ENCODE data around the gene LAMA2.

The LAMA2 gene

DNA sequence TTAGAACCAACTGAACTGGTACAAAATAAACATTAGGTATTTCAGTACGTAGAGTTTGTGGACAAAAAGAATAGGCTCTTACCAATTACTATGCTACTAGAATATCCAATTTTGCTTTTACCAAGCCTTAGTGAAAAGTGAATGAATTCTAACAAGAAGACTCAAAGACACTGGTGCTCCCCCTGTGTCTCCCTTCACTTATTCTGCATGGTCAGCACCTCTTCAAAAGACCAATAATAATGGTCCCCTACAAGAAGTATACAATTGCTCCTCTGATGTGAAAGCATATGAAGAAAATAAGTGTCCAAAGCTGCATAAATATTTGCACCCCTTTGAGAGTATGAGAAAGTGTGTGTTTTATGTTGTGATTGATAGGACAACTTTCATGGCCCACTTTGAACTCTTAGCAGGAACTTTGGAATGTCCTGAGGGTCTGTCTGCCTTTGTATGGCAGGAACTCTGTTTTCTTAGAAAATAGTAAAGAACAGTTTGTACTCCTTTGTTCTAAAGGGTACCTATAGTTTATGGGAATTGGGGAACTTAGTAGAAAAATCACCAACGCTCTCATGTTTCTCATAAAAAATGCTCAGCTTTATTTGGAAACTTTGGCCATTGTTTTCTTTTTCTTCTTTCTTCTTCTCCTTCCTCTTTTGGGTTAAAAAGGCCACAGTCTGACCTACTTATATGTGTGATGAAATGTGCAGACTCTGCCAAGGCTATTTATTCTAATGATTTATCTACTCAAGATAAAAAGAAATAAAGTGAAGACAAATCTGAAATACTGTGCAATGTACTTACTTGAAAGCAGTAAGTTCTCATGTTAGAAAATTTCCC, 352.4 kb downstream of the LAMA2 start:
- DNase-seq = no peak

- no peak for DNase-seq
Observed at GRCh38 chr6:129236001-129236517, 353.1 kb downstream of the LAMA2 start.

DNA sequence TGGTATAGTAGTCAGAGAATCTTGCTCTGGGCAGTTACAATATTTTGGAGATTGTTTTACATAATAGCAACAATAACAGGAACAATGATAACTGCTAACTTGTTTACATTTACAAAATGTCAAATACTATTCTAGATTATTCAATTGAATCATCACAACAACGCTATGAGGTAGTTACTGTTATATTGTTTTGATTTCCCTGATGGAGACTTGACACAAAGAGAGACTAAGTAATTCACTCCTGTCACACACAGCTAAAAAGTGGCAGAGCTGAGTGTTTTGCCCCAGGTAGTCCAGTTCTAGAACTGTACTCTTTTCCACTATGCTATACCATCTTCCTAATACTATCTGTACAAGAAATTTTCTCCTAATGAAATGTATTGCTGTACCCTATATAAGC, 356.1 kb downstream of the LAMA2 start:
- DNase-seq = no peak

DNA sequence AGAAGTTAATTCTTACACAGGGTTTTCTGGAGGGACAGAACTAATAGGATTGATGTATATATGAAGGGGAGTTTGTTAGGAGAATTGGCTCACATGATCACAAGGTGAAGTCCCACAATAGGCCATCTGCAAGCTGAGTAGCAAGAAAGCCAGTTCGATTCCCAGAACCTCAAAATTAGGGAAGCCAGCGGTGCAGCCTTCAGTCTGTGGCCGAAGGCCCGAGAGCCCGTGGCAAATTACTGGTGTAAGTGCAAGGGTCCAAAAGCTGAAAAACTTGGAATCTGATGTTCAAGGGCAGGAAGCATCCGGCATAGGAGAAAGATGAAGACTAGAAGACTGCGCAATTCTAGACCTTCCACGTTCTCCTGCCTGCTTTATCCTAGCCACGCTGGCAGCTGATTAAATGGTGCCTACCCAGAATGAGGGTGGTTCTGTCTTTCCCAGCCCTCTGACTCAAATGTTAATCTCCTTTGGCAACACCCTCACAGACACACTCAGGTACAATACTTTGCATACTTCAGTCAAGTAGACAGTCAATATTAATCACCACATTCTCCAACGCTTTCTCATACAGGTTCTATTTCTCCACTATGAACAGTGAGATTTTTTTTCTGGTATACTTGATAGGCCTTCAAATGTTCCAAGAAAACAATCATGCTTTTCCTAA, 357.0 kb downstream of the LAMA2 start:
- no peak for DNase-seq

- DNase-seq = no peak
Observed at GRCh38 chr6:129240492-129240853, 357.5 kb downstream of the LAMA2 start.

DNA sequence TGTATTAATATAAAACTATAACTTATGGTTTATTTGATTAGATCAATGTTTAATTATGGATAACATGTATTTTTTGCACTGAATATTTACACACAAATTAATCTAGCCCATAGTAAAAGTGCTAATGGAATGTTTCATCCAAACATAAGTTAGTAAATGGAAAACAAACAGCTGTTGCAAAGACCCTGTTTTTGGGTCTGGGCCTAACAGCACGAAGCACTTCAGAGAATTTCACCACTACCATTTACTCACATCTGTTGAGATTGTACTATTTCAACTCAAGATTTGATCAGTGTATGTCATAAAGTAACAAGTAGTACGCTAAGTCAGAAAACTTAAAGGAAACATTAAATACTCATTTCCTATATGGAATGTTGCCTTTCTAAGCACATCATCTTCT, 359.6 kb downstream of the LAMA2 start:
- no peak for DNase-seq

- DNase-seq = no peak
Observed at GRCh38 chr6:129243377-129243776, 360.4 kb downstream of the LAMA2 start.

GRCh38 chr6:129248946-129249345, 366.0 kb downstream of the LAMA2 start:
- no peak for DNase-seq

DNA sequence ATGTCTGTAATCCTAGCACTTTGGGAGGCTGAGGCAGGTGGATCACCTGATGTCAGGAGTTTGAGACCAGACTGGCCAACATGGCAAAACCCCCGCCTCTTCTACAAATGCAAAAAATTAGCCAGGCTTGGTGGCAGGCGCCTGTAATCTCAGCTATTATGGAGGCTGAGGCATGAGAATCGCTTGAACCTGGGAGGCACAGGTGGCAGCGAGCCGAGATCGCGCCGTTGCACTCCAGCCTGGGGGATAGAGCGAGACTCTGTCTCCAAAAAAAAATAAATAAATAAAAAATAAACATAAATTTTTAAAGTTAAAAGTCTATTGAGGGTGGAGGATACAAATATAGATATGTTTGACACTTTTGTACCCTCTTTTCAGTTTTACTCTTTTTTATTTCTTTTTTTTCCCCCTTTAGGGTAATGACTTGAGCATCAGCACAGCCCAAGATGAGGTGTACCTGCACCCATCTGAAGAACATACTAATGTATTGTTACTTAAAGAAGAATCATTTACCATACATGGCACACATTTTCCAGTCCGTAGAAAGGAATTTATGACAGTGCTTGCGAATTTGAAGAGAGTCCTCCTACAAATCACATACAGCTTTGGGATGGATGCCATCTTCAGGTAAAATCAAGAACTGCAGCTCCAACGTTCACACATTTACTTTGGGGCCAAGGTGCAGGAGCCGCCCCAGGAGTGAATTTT, 368.9 kb downstream of the LAMA2 start:
- DNase-seq = peak; percentile 10

DNA sequence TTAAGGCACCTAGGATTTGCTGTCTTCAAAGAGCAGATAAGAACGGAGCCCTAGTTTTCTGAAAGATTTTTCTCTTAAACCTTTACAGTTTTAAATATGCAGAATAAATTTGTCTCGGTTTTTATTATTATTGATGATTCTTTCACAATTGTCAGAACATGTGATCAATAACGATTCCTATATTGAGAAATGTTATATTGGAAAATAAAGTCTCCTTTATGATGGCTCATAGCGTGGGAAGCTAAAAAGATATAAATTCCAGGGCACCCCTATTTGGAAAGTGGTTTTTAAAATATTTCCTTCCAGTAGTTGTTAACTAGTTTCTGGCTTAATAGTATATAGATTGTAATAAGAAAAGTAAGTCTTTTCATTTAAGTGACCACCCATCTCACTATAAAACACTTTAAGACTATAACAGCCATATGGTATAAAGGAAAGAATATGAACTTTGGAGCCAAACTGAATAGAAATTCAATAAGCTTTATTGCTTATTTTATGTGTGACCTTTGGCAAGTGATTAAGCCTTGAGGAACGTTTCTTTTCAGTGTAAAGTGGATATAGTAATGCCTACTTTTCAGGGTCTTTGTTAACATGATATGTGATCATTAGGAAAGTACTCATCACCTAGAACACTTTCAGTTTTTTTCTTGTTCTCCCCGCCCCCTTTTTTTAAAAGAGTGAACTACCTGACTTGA, 369.6 kb downstream of the LAMA2 start:
- no peak for DNase-seq

- no peak for DNase-seq
Observed at GRCh38 chr6:129253242-129253641, 370.3 kb downstream of the LAMA2 start.

GRCh38 chr6:129253727-129254126, 370.8 kb downstream of the LAMA2 start:
- DNase-seq = no peak

- DNase-seq = no peak
Observed at GRCh38 chr6:129257196-129257595, 374.3 kb downstream of the LAMA2 start.

DNA sequence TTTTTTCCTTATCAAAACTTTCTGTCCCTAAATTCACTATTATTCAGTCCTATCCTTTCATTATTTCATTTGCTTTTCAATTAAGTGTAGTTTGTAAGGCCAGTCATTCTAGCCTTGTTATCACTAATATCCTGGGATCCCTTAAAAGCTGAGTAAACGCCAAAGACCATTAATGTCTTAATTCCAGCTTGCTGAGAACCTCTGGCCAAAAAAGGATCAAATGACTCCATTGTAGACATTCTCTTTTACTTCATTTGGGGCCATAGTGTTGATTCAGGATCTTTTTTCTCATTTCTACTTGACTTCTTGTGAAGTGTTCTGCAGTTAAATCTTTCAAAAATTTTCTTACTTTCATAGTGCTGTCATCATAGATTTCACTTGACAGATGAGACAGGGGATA, 379.7 kb downstream of the LAMA2 start:
- no peak for DNase-seq

- no peak for DNase-seq
Observed at GRCh38 chr6:129263176-129263575, 380.2 kb downstream of the LAMA2 start.

DNA sequence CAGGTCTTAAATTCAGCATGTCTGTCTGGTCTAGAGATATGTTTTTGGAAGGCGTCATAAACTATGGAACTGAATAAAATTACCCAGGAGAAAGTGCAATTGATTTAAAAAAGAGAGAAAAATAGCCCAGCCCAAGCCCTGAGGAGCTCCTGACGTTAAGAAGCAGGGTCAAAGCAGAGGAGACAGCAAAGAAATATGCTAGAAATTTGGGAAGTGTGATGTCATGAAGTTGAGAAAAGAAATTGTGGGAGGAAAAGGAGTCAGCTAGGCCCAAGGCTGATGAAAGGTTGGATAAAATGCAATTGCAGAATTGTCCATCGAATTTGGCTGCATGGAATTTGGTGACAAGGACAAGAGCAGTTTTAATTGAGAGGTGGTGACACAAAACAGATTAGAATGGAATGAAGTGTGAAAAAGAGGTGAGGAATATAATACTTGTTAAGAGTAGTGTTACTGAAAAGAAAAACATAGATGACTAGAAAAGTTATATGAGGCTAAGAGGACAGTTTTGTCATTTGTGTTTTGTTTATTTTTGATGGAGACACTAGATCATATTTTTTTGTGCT, 381.6 kb downstream of the LAMA2 start:
- no peak for DNase-seq

DNA sequence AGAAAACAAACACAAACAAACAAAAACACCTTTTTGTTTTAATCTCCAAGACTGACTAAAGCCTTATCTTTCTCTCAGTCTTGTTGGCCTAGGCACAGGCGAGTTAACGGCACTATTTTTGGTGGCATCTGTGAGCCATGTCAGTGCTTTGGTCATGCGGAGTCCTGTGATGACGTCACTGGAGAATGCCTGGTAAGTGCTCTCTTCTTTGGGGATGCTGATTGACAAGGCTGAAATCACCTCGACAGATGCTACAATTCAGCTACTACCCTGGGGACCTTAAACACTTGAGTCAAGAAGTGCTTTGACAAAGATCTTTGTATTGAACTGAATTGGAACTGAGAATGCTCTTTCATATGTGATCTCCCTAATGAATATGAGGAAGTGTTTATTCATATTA, 384.1 kb downstream of the LAMA2 start:
- DNase-seq = no peak

- DNase-seq = no peak
Observed at GRCh38 chr6:129269076-129269475, 386.1 kb downstream of the LAMA2 start.

- no peak for DNase-seq
Observed at GRCh38 chr6:129269891-129270290, 387.0 kb downstream of the LAMA2 start.

- no peak for DNase-seq
Observed at GRCh38 chr6:129270450-129270849, 387.5 kb downstream of the LAMA2 start.

DNA sequence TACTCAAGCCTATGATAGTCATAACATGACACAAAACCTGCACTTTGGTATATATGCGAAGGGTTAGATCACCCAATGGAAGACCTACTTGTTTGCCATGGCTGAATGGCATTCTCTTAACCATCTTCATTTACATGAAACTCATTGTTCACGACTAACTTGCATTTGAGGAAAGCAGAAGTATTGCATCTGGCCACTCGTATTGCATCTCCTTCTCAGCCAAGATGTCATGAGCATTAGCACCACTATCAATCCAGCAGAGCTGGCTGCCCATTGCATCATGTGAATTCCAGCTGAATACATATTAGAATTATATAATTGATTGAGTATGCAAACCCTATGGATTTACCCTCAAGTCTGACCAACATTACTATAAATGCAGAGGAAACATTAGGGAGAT, 390.2 kb downstream of the LAMA2 start:
- DNase-seq = no peak

DNA sequence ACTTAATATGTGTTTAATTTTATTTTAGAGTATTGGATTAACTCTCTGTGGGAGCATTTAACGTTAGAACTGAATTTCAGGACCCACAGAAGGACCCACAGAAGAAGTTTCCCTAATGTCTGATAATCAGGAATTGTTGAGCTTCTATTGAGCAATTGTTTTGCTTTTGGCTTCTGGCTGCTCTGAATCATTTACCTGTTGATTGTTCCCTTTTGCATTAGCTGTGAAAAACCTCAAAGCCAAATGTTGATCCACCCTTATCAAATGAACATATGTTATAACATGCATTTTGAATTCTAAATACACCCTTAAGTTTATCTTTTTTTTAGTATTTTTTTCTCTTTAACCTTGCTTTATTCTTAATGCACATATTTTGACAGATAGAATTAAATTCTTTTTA, 393.5 kb downstream of the LAMA2 start:
- DNase-seq = no peak

GRCh38 chr6:129276986-129277385, 394.0 kb downstream of the LAMA2 start:
- no peak for DNase-seq

Data from NCI-H2029 treated with DMSO at 0.1 percent for 48 hours (cell line).